Stimulated activated CD4-positive, alpha-beta T cell treated with anti-CD3 and anti-CD28 coated beads, TNF-alpha, amount 100 ng/mL, for 4 hours (primary cell): Measurements from ENCODE around the gene RBBP8.
"Not testable (repeated sequence)": the region's sequence is repeated elsewhere in the genome, so short reads cannot be mapped to it uniquely, and the experiment has no call there.

ENCODE experiments used
- DNase-seq, 3 experiments: peaks; one replicate each; pipeline ENCODE4 v3.0.0-alpha.2; 2020; ENCODE audit warnings: low read depth in 3 of 3

Gene RBBP8

GRCh38 chr18:22933206-22933965, at the start of gene RBBP8:
Gene RBBP8 (plus strand): TSS chr18:22933328. CDS start chr18:22936852, 3,524 bp downstream.
- peak; percentile 67 to 86 (median 72) for DNase-seq

- DNase-seq, result no peak
These were observed 49.3 kb upstream of the RBBP8 start for GRCh38 chr18:22883827-22884226.

- not testable (repeated sequence) for DNase-seq
These were observed 47.4 kb upstream of the RBBP8 start for GRCh38 chr18:22885694-22886093.

GRCh38 chr18:22899421-22899820, 33.7 kb upstream of the RBBP8 start:
- no peak for DNase-seq

GRCh38 chr18:22900558-22901238, 32.4 kb upstream of the RBBP8 start:
- no peak for DNase-seq

- no peak for DNase-seq
These were observed 31.0 kb upstream of the RBBP8 start for GRCh38 chr18:22902093-22902492.

- DNase-seq, result not testable (repeated sequence)
These were observed 29.9 kb upstream of the RBBP8 start for GRCh38 chr18:22903248-22903647.

- no peak for DNase-seq
These were observed 21.0 kb upstream of the RBBP8 start for GRCh38 chr18:22912149-22912548.

- DNase-seq, result no peak
These were observed 20.3 kb upstream of the RBBP8 start for GRCh38 chr18:22912835-22913234.

GRCh38 chr18:22913861-22914260, 19.3 kb upstream of the RBBP8 start:
- DNase-seq, result no peak

- no peak for DNase-seq
These were observed 18.5 kb upstream of the RBBP8 start for GRCh38 chr18:22914633-22915032.

GRCh38 chr18:22915337-22915736, 17.8 kb upstream of the RBBP8 start:
- DNase-seq, result no peak

- DNase-seq, result no peak
These were observed 11.4 kb upstream of the RBBP8 start for GRCh38 chr18:22921772-22922171.

GRCh38 chr18:22924589-22924988, 8.5 kb upstream of the RBBP8 start:
- DNase-seq, result no peak

GRCh38 chr18:22926454-22926853, 6.7 kb upstream of the RBBP8 start:
- DNase-seq, result no peak

- no peak for DNase-seq
These were observed 4.8 kb upstream of the RBBP8 start for GRCh38 chr18:22928339-22928738.

GRCh38 chr18:22930089-22930713, 2.9 kb upstream of the RBBP8 start:
- peak; percentile 52 to 71 (median 64) for DNase-seq

- DNase-seq, result no peak
These were observed 283 bp upstream of the RBBP8 start for GRCh38 chr18:22932885-22933205.

GRCh38 chr18:22933966-22934423, 867 bp downstream of the RBBP8 start:
- DNase-seq, result no peak

- DNase-seq, result no peak
These were observed 1.7 kb downstream of the RBBP8 start for GRCh38 chr18:22934789-22935188.

- no peak for DNase-seq
These were observed 2.3 kb downstream of the RBBP8 start for GRCh38 chr18:22935431-22935830.

- DNase-seq, result no peak
These were observed 3.4 kb downstream of the RBBP8 start for GRCh38 chr18:22936515-22936914.

GRCh38 chr18:22939649-22940048, 6.5 kb downstream of the RBBP8 start:
- no peak for DNase-seq
